Skin of body (tissue), 2 donors: ENCODE results near the gene PLEKHH1. TPM values are rescaled to one million over a fixed set of nuclear protein-coding genes. Genes with fewer than 3 reads are reported as not detected.
A peak's percentile ranks its signal among the peaks of the same experiment; 100 is the strongest.

Source experiments
- DNase-seq: peaks from one replicate; lab custom pipeline; 2025; lab: John Stamatoyannopoulos, UW
- total RNA-seq: library from RNA; depleted of rRNA; stranded (reverse); fragments of >200 nt; gene quantifications from one replicate; pipeline ENCODE4 v1.2.3, GENCODE V29; 2014

Gene PLEKHH1
- total RNA-seq, 1 donor from 2014 or later: 8.7 TPM

- no peak for DNase-seq
Measured at GRCh38 chr14:67510121-67510520, 23.0 kb upstream of the PLEKHH1 start.

GRCh38 chr14:67510836-67511235, 22.3 kb upstream of the PLEKHH1 start:
- DNase-seq: peak; percentile 18

GRCh38 chr14:67512463-67513310, 20.4 kb upstream of the PLEKHH1 start:
- no peak for DNase-seq

- DNase-seq: no peak
Measured at GRCh38 chr14:67513631-67514108, 19.4 kb upstream of the PLEKHH1 start.

- DNase-seq: no peak
Measured at GRCh38 chr14:67514203-67514607, 18.9 kb upstream of the PLEKHH1 start.

- no peak for DNase-seq
Measured at GRCh38 chr14:67514650-67515385, 18.3 kb upstream of the PLEKHH1 start.

- no peak for DNase-seq
Measured at GRCh38 chr14:67515386-67516079, 17.6 kb upstream of the PLEKHH1 start.

GRCh38 chr14:67516676-67517075, 16.4 kb upstream of the PLEKHH1 start:
- no peak for DNase-seq

- no peak for DNase-seq
Measured at GRCh38 chr14:67517083-67517482, 16.0 kb upstream of the PLEKHH1 start.

- no peak for DNase-seq
Measured at GRCh38 chr14:67519406-67519805, 13.7 kb upstream of the PLEKHH1 start.

- no peak for DNase-seq
Measured at GRCh38 chr14:67520482-67520881, 12.6 kb upstream of the PLEKHH1 start.

GRCh38 chr14:67522270-67522669, 10.8 kb upstream of the PLEKHH1 start:
- DNase-seq: no peak

GRCh38 chr14:67523764-67524633, 9.1 kb upstream of the PLEKHH1 start:
- DNase-seq: no peak

- DNase-seq: no peak
Measured at GRCh38 chr14:67524634-67524963, 8.5 kb upstream of the PLEKHH1 start.

GRCh38 chr14:67525389-67525788, 7.7 kb upstream of the PLEKHH1 start:
- no peak for DNase-seq

GRCh38 chr14:67526181-67526580, 6.9 kb upstream of the PLEKHH1 start:
- no peak for DNase-seq

GRCh38 chr14:67526676-67527459, 6.2 kb upstream of the PLEKHH1 start:
- no peak for DNase-seq

GRCh38 chr14:67527756-67528155, 5.3 kb upstream of the PLEKHH1 start:
- no peak for DNase-seq

GRCh38 chr14:67528276-67528675, 4.8 kb upstream of the PLEKHH1 start:
- no peak for DNase-seq
